HL-60 (cell line): ENCODE measurements around the gene C1orf210.

Experiments
- DNase-seq, 2 experiments: peaks; one replicate each; pipeline ENCODE4 v3.0.0-alpha.2; 2010 to 2020; ENCODE audit warnings: low read depth in 1 of 2, low spot score in 1 of 2
- H3K27ac ChIP-seq: fragments of 250-450 bp; sonication (Bioruptor Pico); replicated peaks from 2 replicates; pipeline ENCODE4 v1.5.1; 2020; ENCODE audit warnings: mild to moderate bottlenecking, moderate library complexity
- H3K27me3 ChIP-seq: fragments of 250-450 bp; sonication (Bioruptor Pico); 2 replicates; pipeline ENCODE4 v1.5.1; 2021; ENCODE audit warnings: mild to moderate bottlenecking, moderate library complexity; ENCODE audit not compliant: insufficient read depth, poor library complexity, severe bottlenecking
- H3K4me3 ChIP-seq: replicated peaks from 2 replicates; pipeline ENCODE4 v1.5.1; 2011; ENCODE audit warnings: mild to moderate bottlenecking, control low read depth, low read length; ENCODE audit not compliant: insufficient read depth
- GABPA ChIP-seq: IDR thresholded peaks from 2 replicates; pipeline ENCODE4 v1.6.1; 2012; ENCODE audit warnings: low read depth
- POLR2AphosphoS5 ChIP-seq: IDR thresholded peaks from 2 replicates; pipeline ENCODE4 v1.6.1; 2012; ENCODE audit warnings: low read depth
- SPI1 ChIP-seq: IDR thresholded peaks from 2 replicates; pipeline ENCODE4 v1.6.1; 2012; ENCODE audit warnings: low read depth, mild to moderate bottlenecking, borderline replicate concordance
- TF ChIP-seq, protein P1 (sequence below): IDR thresholded peaks from 2 replicates; pipeline ENCODE4 v1.6.1; 2012; ENCODE audit warnings: low read depth; ENCODE audit not compliant: insufficient replicate concordance
- TF ChIP-seq, protein P2 (sequence below): IDR thresholded peaks from one replicate; pipeline ENCODE4 v1.5.1; 2011; ENCODE audit warnings: low read length, control low read depth, inconsistent platforms; ENCODE audit not compliant: insufficient read depth

Gene C1orf210

DNA sequence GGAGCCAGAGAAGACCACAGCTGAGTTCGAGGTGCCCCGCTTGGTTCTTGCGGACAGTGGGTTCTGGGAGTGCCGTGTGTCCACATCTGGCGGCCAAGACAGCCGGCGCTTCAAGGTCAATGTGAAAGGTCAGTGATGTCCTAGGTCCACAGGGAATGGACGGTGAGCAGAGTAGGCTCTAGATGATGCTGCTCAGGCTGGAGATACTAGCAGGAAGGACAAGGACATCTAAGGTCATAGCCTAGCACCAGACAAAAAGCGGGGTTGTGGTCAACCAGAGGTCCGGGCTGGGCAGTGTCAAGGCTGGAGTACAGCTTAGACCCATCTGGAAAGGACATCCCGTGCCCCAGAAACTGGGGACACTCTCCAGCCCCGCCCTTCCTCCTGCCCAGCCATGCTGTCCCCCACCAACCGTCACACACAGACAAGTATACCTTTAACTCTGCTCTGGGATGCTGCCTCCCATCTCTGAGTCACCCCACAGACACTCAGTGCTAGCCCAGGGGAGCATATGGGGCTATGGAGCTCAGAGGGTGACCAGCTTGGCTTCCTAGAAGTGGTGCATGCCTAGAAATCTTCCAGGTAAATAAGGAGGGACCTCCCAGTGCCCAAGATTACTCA is 24.1 kb upstream of the C1orf210 start:
- Histone ChIP-seq H3K4me3 (no peak overlapping the region), H3K27me3 (no peaks in the 10 kb centered on the region), H3K27ac (no peak overlapping the region)
- no peak for DNase-seq
- TF ChIP-seq GABPA (no peak), POLR2AphosphoS5 (no peak), SPI1 (no peak)
- TF ChIP-seq, protein P1, sequence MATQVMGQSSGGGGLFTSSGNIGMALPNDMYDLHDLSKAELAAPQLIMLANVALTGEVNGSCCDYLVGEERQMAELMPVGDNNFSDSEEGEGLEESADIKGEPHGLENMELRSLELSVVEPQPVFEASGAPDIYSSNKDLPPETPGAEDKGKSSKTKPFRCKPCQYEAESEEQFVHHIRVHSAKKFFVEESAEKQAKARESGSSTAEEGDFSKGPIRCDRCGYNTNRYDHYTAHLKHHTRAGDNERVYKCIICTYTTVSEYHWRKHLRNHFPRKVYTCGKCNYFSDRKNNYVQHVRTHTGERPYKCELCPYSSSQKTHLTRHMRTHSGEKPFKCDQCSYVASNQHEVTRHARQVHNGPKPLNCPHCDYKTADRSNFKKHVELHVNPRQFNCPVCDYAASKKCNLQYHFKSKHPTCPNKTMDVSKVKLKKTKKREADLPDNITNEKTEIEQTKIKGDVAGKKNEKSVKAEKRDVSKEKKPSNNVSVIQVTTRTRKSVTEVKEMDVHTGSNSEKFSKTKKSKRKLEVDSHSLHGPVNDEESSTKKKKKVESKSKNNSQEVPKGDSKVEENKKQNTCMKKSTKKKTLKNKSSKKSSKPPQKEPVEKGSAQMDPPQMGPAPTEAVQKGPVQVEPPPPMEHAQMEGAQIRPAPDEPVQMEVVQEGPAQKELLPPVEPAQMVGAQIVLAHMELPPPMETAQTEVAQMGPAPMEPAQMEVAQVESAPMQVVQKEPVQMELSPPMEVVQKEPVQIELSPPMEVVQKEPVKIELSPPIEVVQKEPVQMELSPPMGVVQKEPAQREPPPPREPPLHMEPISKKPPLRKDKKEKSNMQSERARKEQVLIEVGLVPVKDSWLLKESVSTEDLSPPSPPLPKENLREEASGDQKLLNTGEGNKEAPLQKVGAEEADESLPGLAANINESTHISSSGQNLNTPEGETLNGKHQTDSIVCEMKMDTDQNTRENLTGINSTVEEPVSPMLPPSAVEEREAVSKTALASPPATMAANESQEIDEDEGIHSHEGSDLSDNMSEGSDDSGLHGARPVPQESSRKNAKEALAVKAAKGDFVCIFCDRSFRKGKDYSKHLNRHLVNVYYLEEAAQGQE: no peak
- TF ChIP-seq, protein P2, sequence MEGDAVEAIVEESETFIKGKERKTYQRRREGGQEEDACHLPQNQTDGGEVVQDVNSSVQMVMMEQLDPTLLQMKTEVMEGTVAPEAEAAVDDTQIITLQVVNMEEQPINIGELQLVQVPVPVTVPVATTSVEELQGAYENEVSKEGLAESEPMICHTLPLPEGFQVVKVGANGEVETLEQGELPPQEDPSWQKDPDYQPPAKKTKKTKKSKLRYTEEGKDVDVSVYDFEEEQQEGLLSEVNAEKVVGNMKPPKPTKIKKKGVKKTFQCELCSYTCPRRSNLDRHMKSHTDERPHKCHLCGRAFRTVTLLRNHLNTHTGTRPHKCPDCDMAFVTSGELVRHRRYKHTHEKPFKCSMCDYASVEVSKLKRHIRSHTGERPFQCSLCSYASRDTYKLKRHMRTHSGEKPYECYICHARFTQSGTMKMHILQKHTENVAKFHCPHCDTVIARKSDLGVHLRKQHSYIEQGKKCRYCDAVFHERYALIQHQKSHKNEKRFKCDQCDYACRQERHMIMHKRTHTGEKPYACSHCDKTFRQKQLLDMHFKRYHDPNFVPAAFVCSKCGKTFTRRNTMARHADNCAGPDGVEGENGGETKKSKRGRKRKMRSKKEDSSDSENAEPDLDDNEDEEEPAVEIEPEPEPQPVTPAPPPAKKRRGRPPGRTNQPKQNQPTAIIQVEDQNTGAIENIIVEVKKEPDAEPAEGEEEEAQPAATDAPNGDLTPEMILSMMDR: no peak

DNA sequence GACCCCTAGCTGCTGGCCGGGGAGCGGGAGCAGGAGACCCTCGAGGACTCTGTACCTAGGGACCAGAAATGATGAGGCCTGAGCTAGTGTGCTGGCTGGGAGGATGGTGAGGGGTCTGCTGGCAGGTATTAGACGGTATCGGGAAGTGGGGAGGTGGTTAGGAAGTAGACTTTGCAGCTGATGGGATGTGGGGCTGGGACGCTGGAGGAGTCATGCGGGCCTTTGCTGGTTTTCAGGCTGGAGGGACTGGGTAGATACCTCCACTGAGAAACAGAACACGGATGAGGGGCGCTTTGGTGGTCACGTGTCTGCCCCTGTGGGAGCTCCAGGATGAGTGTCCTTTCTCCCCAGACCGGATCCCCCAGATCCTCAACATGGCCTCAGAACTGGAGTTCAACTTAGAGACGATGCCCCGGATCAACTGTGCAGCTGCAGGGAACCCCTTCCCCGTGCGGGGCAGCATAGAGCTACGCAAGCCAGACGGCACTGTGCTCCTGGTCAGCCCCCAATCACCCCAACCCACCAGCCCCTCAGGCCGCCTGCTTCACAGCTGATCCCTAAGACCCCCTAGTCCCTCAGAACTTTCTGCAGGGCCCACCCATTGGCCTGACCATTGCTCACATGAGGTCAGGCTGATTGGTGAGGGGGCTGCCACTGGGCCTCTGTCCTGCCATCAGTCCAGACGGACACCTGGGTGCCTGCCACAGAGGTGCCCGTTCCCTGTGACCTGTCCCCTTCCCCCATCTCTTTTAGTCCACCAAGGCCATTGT is 23.4 kb upstream of the C1orf210 start:
- no peak for DNase-seq
- H3K4me3 ChIP-seq: no peak overlapping the region
- TF ChIP-seq GABPA (no peak), SPI1 (no peak), POLR2AphosphoS5 (no peak)
- TF ChIP-seq, protein P2: no peak
- H3K27me3 ChIP-seq: no peaks in the 10 kb centered on the region
- H3K27ac ChIP-seq: no peak overlapping the region

DNA sequence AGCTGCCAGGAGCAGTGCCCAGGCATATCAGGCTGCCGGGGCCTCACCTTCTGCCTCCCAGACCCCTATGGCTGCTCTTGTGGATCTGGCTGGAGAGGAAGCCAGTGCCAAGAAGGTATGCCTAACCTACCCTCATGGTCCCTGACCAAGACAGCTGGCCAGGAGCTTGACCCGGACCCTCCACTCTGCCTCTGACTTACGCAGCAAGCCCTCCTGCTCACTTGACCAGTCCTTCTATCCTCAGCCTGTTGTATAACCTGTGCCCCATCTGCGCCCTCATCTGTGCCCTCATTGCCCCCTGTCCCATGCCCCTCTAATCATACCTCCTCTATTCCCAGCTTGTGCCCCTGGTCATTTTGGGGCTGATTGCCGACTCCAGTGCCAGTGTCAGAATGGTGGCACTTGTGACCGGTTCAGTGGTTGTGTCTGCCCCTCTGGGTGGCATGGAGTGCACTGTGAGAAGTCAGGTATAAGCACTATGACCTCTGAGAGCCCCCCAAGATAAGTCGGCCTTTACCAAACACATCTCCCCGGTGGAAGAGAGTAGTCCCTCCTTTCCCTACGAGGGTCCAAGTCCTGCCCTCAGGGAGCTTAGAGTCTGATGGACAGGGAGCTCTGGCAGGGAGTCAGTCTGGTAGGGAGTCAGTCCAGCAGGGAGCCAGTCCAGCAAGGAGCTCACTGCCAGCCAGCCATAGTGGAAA is 22.2 kb upstream of the C1orf210 start:
- no peak for DNase-seq
- Histone ChIP-seq H3K27me3 (no peaks in the 10 kb centered on the region), H3K4me3 (no peak overlapping the region), H3K27ac (no peak overlapping the region)
- TF ChIP-seq, protein P1: no peak
- TF ChIP-seq POLR2AphosphoS5 (no peak), SPI1 (no peak), GABPA (no peak)
- TF ChIP-seq, protein P2: no peak
